GM18499 (cell line): ENCODE data around the gene TEX22.

Experiments
- ATAC-seq: cut with Tn5 transposase; IDR thresholded peaks from one replicate; pipeline ENCODE4 v1.9.1; 2021; ENCODE audit warnings: moderate number of reproducible peaks; ENCODE audit not compliant: insufficient read depth, unreplicated experiment

Gene TEX22

GRCh38 chr14:105433161-105433605, 34.8 kb downstream of the TEX22 start:
- no peak for ATAC-seq

GRCh38 chr14:105436402-105436801, 38.1 kb downstream of the TEX22 start:
- no peak for ATAC-seq

GRCh38 chr14:105436891-105437722, 38.8 kb downstream of the TEX22 start:
- ATAC-seq = no peak

- ATAC-seq = no peak
Observed at GRCh38 chr14:105437723-105438500, 39.6 kb downstream of the TEX22 start.

- no peak for ATAC-seq
Observed at GRCh38 chr14:105439179-105439578, 40.8 kb downstream of the TEX22 start.

- ATAC-seq = no peak
Observed at GRCh38 chr14:105439710-105440553, 41.6 kb downstream of the TEX22 start.

- no peak for ATAC-seq
Observed at GRCh38 chr14:105440554-105440900, 42.2 kb downstream of the TEX22 start.

GRCh38 chr14:105440992-105441391, 42.7 kb downstream of the TEX22 start:
- ATAC-seq = no peak

GRCh38 chr14:105442125-105442524, 43.8 kb downstream of the TEX22 start:
- no peak for ATAC-seq

- ATAC-seq = no peak
Observed at GRCh38 chr14:105442834-105443233, 44.5 kb downstream of the TEX22 start.

GRCh38 chr14:105444859-105445258, 46.5 kb downstream of the TEX22 start:
- ATAC-seq = no peak

- no peak for ATAC-seq
Observed at GRCh38 chr14:105445290-105445689, 47.0 kb downstream of the TEX22 start.

- no peak for ATAC-seq
Observed at GRCh38 chr14:105445901-105446845, 47.8 kb downstream of the TEX22 start.

GRCh38 chr14:105446971-105447370, 48.6 kb downstream of the TEX22 start:
- ATAC-seq = no peak

GRCh38 chr14:105447651-105448640, 49.6 kb downstream of the TEX22 start:
- no peak for ATAC-seq

- ATAC-seq = no peak
Observed at GRCh38 chr14:105448706-105449111, 50.4 kb downstream of the TEX22 start.

- no peak for ATAC-seq
Observed at GRCh38 chr14:105449276-105450122, 51.2 kb downstream of the TEX22 start.

- no peak for ATAC-seq
Observed at GRCh38 chr14:105450123-105450505, 51.8 kb downstream of the TEX22 start.
